ENCODE measurements around the gene GRK5. TPM values are rescaled to one million over a fixed set of nuclear protein-coding genes. Genes with fewer than 3 reads are reported as not detected.
"Not testable (repeated sequence)": the region's sequence is repeated elsewhere in the genome, so short reads cannot be mapped to it uniquely, and the experiment has no call there.

The GRK5 gene
- polyA plus RNA-seq, 12 donors = 12.2 to 25.1 (median 21.3) TPM; not detected in 1

GRCh38 chr10:119455609-119456434 lies 248.5 kb downstream of the GRK5 start:
- no peak for DNase-seq

- no peak for DNase-seq
These were observed 249.1 kb downstream of the GRK5 start for GRCh38 chr10:119456435-119456810.

- no peak for DNase-seq
These were observed 250.8 kb downstream of the GRK5 start for GRCh38 chr10:119457966-119458766.

- no peak for DNase-seq
These were observed 252.4 kb downstream of the GRK5 start for GRCh38 chr10:119459681-119460340.

- DNase-seq = no peak
These were observed 253.2 kb downstream of the GRK5 start for GRCh38 chr10:119460369-119461195.

- no peak for DNase-seq
These were observed 254.0 kb downstream of the GRK5 start for GRCh38 chr10:119461380-119461779.

- no peak for DNase-seq
These were observed 254.6 kb downstream of the GRK5 start for GRCh38 chr10:119461923-119462322.

GRCh38 chr10:119462773-119463172 lies 255.4 kb downstream of the GRK5 start:
- DNase-seq = no peak

- not testable (repeated sequence) for DNase-seq
These were observed 255.8 kb downstream of the GRK5 start for GRCh38 chr10:119463195-119463594.

- no peak for DNase-seq
These were observed 257.7 kb downstream of the GRK5 start for GRCh38 chr10:119465085-119465484.

GRCh38 chr10:119466076-119466475 lies 258.7 kb downstream of the GRK5 start:
- DNase-seq = no peak

GRCh38 chr10:119466655-119467054 lies 259.3 kb downstream of the GRK5 start:
- no peak for DNase-seq

GRCh38 chr10:119468542-119469324 lies 261.4 kb downstream of the GRK5 start:
- no peak for DNase-seq

GRCh38 chr10:119469325-119469707 lies 261.9 kb downstream of the GRK5 start:
- DNase-seq = no peak

- no peak for DNase-seq
These were observed 262.5 kb downstream of the GRK5 start for GRCh38 chr10:119469846-119470245.

- no peak for DNase-seq
These were observed 263.7 kb downstream of the GRK5 start for GRCh38 chr10:119470920-119471702.

- no peak for DNase-seq
These were observed 266.4 kb downstream of the GRK5 start for GRCh38 chr10:119473771-119474170.

- no peak for DNase-seq
These were observed 267.2 kb downstream of the GRK5 start for GRCh38 chr10:119474606-119475005.

- DNase-seq = no peak
These were observed 270.1 kb downstream of the GRK5 start for GRCh38 chr10:119477444-119477843.

All from muscle of arm (tissue), 12 donors.